Measurements from ENCODE around the gene TARS1.
"Not testable (repeated sequence)": the region's sequence is repeated elsewhere in the genome, so short reads cannot be mapped to it uniquely, and the experiment has no call there.

The TARS1 gene

DNA sequence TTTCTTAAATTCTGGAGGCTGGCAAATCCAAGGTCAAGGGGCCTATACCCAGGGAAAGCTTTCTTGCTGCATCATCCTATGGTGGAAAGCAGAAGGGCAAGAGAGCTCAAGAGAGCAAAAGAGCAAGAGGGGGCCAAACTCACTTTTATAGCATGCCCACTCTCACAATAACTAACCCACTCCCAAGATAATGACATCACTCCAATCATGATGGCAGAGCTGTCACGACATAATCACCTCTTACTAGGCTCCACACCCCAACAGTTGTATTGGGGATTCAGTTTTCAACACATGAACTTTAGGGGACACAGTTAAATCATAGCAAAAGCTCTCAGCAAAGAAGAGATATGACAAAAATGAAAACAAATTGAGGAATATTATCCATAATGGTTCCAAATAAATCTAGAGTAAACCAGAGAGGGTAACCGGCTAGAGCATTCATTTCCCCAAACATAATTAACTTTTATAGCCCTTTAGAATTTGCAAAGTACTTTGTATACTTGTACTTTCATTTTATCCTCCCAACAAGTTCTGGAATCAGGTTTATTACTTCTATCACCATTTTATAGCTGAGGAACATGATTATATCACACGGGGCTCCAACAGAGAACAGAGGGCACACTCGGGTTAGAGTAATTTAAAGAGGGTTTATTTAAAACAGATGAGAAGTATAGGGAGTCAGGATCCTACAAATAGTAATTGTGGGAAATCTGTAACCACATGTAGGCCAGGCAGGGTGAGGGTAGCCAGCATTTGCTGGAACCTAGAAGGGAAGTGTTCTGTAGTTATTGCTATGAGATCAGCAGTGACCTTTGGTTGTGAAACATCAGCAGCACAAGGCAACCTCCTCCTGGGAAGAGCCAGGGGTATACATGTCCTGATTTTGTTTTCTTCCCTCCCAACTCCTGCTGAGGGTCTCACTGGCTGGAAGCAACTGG lies 7.2 kb upstream of the TARS1 start:
- H3K36me3 Mint-ChIP-seq (ENCODE audit: low read depth) = no peaks in the 10 kb centered on the region
- TF ChIP-seq, protein P1, sequence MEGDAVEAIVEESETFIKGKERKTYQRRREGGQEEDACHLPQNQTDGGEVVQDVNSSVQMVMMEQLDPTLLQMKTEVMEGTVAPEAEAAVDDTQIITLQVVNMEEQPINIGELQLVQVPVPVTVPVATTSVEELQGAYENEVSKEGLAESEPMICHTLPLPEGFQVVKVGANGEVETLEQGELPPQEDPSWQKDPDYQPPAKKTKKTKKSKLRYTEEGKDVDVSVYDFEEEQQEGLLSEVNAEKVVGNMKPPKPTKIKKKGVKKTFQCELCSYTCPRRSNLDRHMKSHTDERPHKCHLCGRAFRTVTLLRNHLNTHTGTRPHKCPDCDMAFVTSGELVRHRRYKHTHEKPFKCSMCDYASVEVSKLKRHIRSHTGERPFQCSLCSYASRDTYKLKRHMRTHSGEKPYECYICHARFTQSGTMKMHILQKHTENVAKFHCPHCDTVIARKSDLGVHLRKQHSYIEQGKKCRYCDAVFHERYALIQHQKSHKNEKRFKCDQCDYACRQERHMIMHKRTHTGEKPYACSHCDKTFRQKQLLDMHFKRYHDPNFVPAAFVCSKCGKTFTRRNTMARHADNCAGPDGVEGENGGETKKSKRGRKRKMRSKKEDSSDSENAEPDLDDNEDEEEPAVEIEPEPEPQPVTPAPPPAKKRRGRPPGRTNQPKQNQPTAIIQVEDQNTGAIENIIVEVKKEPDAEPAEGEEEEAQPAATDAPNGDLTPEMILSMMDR (IDR thresholded peaks at IDR 0.05; ENCODE audit: unreplicated experiment in 3 of 3) = no peak
- no peak overlapping the region for H3K4me3 Mint-ChIP-seq
- no peaks in the 10 kb centered on the region for H3K4me1 Mint-ChIP-seq
- H3K27me3 Mint-ChIP-seq (ENCODE audit: low read depth) = no peaks in the 10 kb centered on the region
- H3K9me3 Mint-ChIP-seq = peaks cover 2% of the 10 kb centered on the region
- H3K27ac Mint-ChIP-seq = no peak overlapping the region

DNA sequence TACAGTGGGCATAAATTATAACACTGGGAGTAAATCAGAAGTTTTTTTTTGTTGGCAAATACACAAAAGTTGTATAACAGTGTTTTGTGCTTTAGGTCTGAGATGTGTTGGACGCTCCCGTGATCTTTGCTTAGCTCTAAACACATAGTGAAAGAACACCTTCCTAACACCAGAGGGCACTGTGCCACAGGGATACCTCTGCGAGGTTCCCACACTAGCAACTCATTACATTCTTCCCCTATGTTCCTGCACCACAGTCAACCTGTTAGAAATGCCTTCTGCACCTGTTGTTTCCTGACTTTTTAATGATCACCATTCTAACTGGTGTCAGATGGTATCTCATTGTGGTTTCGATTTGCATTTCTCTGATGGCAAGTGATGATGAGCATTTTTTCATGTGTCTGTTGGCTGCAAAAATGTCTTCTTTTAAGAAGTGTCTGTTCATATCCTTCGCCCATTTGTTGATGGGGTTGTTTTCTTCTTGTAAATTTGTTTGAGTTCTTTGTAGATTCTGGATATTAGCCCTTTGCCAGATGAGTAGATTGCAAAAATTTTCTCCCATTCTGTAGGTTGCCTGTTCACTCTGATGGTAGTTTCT lies 4.8 kb upstream of the TARS1 start:
- TF ChIP-seq, protein P1 (IDR thresholded peaks at IDR 0.05; ENCODE audit: unreplicated experiment in 3 of 3) = peak; percentile 71 to 81 (median 72)
- H3K4me3 Mint-ChIP-seq = peak overlapping the region in 1 of 3 experiments; percentile 21
- H3K27ac Mint-ChIP-seq; H3K27me3 Mint-ChIP-seq (ENCODE audit: low read depth); H3K9me3 Mint-ChIP-seq; H3K36me3 Mint-ChIP-seq (ENCODE audit: low read depth); H3K4me1 Mint-ChIP-seq: not testable (repeated sequence)

DNA sequence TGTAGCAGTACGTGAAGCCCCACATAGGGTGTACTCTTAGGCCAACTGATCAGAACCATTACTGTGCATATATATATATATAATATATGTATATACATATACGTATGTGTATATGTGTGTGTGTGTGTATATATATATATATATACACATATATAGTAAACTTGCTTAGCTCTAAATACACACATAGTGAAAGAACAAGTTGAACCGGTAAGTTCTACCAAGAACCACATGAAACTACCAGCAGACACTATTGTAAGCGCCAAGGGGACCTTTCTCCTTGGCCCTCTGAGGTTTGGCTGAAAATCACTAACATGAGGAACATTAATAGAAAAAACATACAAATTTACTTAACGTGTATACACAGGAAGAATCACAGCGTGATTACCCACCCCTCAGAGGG lies 1.8 kb upstream of the TARS1 start:
- no peaks in the 10 kb centered on the region for H3K27me3 Mint-ChIP-seq (ENCODE audit: low read depth)
- peaks cover 6% of the 10 kb centered on the region for H3K4me1 Mint-ChIP-seq
- TF ChIP-seq, protein P1 (IDR thresholded peaks at IDR 0.05; ENCODE audit: unreplicated experiment in 3 of 3) = no peak
- H3K4me3 Mint-ChIP-seq = peak overlapping the region; percentile 40 to 48 (median 40)
- no peaks in the 10 kb centered on the region for H3K36me3 Mint-ChIP-seq (ENCODE audit: low read depth)
- no peak overlapping the region for H3K27ac Mint-ChIP-seq
- H3K9me3 Mint-ChIP-seq = no peaks in the 10 kb centered on the region

DNA sequence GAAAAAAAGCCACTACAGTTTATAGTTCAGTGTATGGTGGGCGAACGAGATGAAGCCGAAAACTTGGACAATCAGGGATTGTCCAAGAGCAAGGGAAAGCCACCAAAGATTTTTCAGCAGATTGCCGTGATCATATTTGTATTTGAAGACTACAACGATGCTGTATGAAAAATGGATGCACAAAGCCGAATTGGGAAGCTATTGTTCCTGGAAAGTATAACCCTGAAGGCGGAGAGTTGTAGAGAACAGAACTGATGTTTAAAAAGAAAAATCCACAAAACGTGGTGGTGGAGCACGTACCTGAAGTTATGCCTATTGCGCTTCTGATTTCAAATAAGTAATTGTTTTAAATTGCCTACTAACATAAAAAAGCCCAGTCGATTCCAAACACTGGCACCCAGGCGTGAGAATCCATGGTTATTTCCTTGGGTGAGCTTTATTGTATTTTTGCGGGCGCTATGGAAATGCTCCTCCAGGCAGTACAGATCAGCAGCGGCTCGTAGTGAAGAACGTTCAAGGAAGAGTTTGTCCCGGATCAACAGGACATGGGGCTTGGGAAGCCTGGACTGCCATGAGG lies 772 bp upstream of the TARS1 start:
- no peaks in the 10 kb centered on the region for H3K27me3 Mint-ChIP-seq (ENCODE audit: low read depth)
- H3K27ac Mint-ChIP-seq = no peak overlapping the region
- H3K4me3 Mint-ChIP-seq = no peak overlapping the region
- TF ChIP-seq, protein P1 (IDR thresholded peaks at IDR 0.05; ENCODE audit: unreplicated experiment in 3 of 3) = no peak
- H3K9me3 Mint-ChIP-seq = no peaks in the 10 kb centered on the region
- H3K4me1 Mint-ChIP-seq = peaks cover 13% of the 10 kb centered on the region
- H3K36me3 Mint-ChIP-seq (ENCODE audit: low read depth) = peaks cover 5% of the 10 kb centered on the region

DNA sequence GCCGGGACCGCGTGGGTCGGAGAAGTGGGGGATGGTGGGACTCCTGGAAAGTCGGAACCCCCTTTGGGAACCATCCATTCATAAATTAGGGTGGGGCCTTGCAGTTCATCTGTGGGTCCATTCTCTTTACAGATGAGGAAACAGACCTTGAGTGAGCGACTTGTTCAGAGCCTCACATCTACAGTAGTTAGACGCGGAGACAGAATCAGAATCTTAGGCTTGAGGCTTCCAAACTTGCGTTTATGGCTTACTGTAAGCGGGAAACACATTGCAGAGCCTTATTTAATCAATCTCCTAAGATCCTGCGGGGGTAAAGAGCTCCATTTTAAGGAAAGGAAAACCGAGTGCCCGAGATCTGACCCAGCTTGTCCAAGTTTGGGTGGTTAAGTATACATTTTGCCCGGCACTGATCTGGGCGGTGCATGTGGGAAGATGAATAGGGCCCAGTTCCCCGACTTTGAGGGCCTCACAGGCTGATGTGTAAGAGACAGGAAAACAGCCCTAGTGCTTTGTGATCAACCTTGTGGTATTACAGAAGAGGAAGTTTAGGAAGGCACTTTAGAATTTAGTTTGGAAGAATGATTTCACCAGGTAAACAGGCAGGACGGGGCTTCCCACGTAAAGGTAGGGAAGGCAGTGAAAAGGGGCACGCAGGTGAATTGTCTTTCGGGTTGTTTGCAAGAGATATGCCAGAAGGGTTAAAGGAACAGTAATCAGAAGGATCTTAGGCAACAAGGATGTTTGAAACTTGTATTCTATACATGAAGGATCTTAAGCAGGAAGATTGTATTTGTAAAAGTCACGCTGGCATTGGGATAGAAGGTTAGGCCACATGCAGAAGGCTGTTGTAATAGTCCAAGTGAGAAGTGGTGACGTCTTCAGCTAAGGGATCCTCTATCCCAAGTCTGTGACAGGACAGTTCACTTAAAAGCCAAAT lies 744 bp downstream of the TARS1 start:
- H3K4me3 Mint-ChIP-seq = no peak overlapping the region
- peaks cover 24% of the 10 kb centered on the region for H3K4me1 Mint-ChIP-seq
- no peak overlapping the region for H3K27ac Mint-ChIP-seq
- no peaks in the 10 kb centered on the region for H3K9me3 Mint-ChIP-seq
- TF ChIP-seq, protein P1 (IDR thresholded peaks at IDR 0.05; ENCODE audit: unreplicated experiment in 3 of 3) = no peak
- no peaks in the 10 kb centered on the region for H3K27me3 Mint-ChIP-seq (ENCODE audit: low read depth)
- H3K36me3 Mint-ChIP-seq (ENCODE audit: low read depth) = peaks cover 18% of the 10 kb centered on the region

All from nephron (organoid).